NCI-H446 (cell line): Measurements from ENCODE around the gene ARHGAP26.
"Not testable (repeated sequence)": the region's sequence is repeated elsewhere in the genome, so short reads cannot be mapped to it uniquely, and the experiment has no call there.

Experiments
- DNase-seq, 2 experiments: peaks; one replicate each; lab custom pipeline; 2025; lab: John Stamatoyannopoulos, UW

ARHGAP26 gene

GRCh38 chr5:142905348-142905747, 135.2 kb downstream of the ARHGAP26 start:
- no peak for DNase-seq

- DNase-seq: peak; percentile 15 to 47
Measured at GRCh38 chr5:142906863-142907671, 136.9 kb downstream of the ARHGAP26 start.

- no peak for DNase-seq
Measured at GRCh38 chr5:142908659-142909058, 138.5 kb downstream of the ARHGAP26 start.

- DNase-seq: no peak
Measured at GRCh38 chr5:142910128-142910527, 140.0 kb downstream of the ARHGAP26 start.

DNA sequence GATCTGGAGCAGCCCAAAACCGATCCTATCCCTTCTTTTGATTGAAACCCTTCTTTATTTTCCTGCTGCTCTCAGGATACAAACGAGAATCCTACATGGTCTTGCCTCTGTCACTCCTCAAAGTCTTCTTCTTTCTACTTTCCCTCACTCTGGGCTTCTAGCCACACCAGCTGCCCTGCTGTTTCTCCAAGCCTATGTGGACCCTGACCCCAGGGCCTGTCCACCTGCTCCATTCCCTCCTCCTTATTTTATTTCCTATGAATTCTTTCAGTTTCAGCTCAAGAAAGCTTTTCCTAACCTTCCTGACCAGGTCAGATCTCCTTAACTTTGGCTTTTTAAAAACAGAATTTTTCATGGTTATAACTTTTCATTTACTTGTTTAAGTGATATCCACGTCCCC, 141.0 kb downstream of the ARHGAP26 start:
- DNase-seq: no peak

DNA sequence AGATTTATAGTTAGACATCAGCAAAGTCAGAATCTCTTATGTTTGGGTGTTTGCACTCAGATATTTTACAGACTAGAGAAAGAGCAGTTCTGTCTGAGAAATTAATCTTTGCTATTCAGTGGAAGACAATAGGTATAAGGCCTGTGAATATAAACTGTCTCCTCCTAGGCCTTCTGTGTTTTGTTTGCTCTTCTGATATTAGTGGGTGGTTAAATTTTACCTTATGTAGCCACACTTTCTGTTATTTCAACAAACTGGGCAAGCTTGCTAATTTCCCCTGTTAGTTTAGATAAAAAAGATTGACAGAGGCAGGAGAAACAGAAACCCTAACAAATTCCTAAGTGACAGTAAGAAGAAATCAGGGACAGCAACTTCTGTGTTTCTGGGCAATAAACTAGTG, 141.6 kb downstream of the ARHGAP26 start:
- no peak for DNase-seq

GRCh38 chr5:142913728-142914338, 143.7 kb downstream of the ARHGAP26 start:
- DNase-seq: no peak

- no peak for DNase-seq
Measured at GRCh38 chr5:142915038-142915437, 144.9 kb downstream of the ARHGAP26 start.

- peak in 1 of 2 experiments; percentile 17 for DNase-seq
Measured at GRCh38 chr5:142915813-142916424, 145.7 kb downstream of the ARHGAP26 start.

- no peak for DNase-seq
Measured at GRCh38 chr5:142918959-142919635, 148.9 kb downstream of the ARHGAP26 start.

- no peak for DNase-seq
Measured at GRCh38 chr5:142920849-142921612, 150.9 kb downstream of the ARHGAP26 start.

DNA sequence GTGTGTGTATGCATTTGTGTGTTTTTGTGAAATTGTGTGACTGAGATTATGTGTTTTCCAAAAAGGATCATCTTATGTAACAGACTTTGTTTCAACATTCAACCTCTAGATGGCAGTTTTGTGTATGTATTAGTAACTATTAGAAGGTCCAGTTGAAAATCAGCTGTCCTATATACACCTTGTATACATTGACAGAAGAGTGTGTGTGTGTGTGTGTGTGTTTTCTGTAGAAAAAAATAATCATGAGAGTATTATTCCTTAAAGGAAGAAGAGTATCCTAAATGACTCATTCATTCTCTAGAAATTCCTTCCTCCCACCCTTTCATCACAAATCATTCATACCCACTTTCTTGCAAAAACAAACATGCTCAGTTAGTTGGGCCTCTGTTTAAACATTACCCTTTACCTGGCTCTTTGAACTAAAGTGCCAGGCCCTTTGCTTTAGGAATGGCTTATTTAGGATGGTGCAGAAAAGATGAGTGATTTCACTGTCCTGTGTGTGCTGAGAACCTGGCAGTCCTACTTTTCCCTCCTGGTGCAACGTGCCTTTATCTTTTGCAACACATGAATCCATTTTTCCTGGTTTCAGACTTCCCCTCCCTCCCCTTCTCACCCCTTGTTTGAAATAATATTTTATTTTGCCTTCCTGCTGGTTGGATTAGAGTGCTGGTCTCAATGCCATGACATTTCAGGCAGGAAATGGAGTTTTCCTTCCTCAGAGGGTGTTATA, 152.2 kb downstream of the ARHGAP26 start:
- DNase-seq: peak in 1 of 2 experiments; percentile 61

- peak in 1 of 2 experiments; percentile 49 for DNase-seq
Measured at GRCh38 chr5:142924135-142924883, 154.1 kb downstream of the ARHGAP26 start.

DNA sequence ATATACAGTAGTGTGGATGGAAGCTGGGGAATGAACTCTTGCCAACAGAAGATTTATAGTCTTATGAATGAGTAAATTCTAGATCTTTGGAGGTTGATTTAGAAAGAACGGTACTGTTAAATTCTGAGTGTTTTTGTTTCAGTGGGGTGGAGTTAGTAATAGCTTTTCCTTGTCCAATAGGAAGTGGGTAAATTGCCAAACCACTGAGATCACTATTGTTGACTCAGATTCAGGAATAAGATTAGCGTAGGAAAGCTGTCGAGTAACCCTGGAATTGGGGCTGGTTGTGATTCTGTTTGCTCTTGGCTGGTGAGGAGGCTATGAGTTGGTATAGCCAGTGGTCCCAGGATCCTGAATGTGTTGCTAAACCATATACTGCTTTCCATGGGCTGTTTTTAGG, 155.6 kb downstream of the ARHGAP26 start:
- peak in 1 of 2 experiments; percentile 32 for DNase-seq

DNA sequence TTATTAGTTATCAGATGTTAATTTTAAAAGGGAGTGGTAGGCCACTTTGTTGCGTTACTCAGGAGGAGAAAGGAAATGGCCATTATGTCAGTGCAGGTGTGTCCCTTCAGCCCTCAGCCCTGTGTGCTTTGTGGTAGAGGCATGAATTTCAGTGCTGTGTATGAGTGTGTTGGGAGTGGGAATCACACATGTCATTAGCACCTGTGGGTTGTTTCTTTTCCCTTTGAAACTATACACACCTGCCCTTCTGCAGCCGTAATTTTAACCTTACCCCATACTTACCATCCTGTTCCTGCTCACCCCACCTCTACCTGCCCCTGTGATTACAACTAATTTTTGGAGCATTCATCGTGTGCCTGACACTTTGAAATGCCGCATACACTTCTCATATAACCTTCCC, 156.4 kb downstream of the ARHGAP26 start:
- DNase-seq: no peak

DNA sequence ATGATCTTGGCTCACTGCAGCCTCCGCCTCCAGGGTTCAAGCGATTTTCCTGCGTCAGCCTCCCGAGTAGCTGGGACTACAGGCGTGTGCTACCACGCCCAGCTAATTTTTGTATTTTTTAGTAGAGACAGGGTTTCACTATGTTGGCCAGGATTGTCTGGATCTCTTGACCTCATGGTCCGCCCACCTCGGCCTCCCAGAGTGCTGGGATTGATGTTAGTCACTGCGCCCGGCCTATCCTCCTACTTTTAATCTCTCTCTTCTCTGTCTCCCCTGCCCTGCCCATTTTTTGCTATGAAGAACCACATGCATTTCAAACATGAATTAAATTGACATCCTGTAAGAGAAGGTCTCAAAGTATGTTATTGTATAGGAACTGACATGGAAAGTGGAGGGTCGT, 158.8 kb downstream of the ARHGAP26 start:
- DNase-seq: not testable (repeated sequence)

DNA sequence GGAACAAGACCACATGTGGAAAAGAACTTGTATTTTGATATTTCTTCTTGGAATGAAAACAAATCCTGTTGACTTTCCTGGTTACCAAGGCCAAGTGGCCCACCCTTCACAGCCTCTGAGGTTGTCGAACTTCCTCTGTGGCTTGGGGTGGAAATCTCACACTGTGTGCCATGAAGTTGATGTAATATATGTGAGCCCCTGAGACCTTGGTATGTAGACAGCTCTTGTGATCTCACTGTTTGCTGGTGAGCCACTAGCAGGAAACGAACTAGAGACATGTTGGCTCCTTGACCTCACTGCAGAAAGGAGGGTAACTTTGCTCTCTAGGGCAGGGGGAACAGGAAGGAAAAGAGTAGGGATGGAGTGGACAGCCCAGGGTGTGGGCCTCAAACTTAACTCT, 159.4 kb downstream of the ARHGAP26 start:
- DNase-seq: no peak

GRCh38 chr5:142930395-142931110, 160.4 kb downstream of the ARHGAP26 start:
- DNase-seq: no peak

- DNase-seq: no peak
Measured at GRCh38 chr5:142931896-142932686, 161.9 kb downstream of the ARHGAP26 start.
